GM18505 (cell line): ENCODE data around the gene SYT5.
"Not testable (repeated sequence)": the region's sequence is repeated elsewhere in the genome, so short reads cannot be mapped to it uniquely, and the experiment has no call there.

Experiments
- ATAC-seq: cut with Tn5 transposase; IDR thresholded peaks from one replicate; pipeline ENCODE4 v1.9.1; 2021; ENCODE audit not compliant: unreplicated experiment
- POLR2A ChIP-seq: IDR thresholded peaks from 4 replicates; pipeline ENCODE4 v1.6.1; 2011; ENCODE audit warnings: borderline replicate concordance; ENCODE audit not compliant: insufficient read depth, insufficient read length; ENCODE audit errors: extremely low read depth

Gene SYT5

GRCh38 chr19:55223291-55224037, 43.4 kb upstream of the SYT5 start:
- ATAC-seq, result no peak
- TF ChIP-seq POLR2A, result no peak

GRCh38 chr19:55220525-55220924, 40.4 kb upstream of the SYT5 start:
- no peak for TF ChIP-seq POLR2A
- no peak for ATAC-seq

GRCh38 chr19:55216461-55217198, 36.5 kb upstream of the SYT5 start:
- no peak for TF ChIP-seq POLR2A
- ATAC-seq, result no peak

- no peak for TF ChIP-seq POLR2A
Measured at GRCh38 chr19:55213547-55213946, 33.5 kb upstream of the SYT5 start.

GRCh38 chr19:55212447-55212846, 32.4 kb upstream of the SYT5 start:
- no peak for TF ChIP-seq POLR2A
- no peak for ATAC-seq

More at GRCh38 chr19:55213547-55213946, 33.5 kb upstream of the SYT5 start:
- no peak for ATAC-seq

- no peak for ATAC-seq
- TF ChIP-seq POLR2A, result no peak
Measured at GRCh38 chr19:55209693-55210472, 29.8 kb upstream of the SYT5 start.

GRCh38 chr19:55208880-55209692, 29.0 kb upstream of the SYT5 start, which contains the start of gene PTPRH:
PTPRH (minus strand) TSS chr19:55209501; CDS start chr19:55209433, 68 bp downstream.
- no peak for ATAC-seq
- TF ChIP-seq POLR2A, result no peak

- no peak for ATAC-seq
- TF ChIP-seq POLR2A, result no peak
Measured at GRCh38 chr19:55206664-55207500, 26.8 kb upstream of the SYT5 start.

- ATAC-seq, result not testable (repeated sequence)
Measured at GRCh38 chr19:55202199-55202598, 22.1 kb upstream of the SYT5 start.

GRCh38 chr19:55199620-55200204, 19.6 kb upstream of the SYT5 start:
- ATAC-seq, result no peak
- TF ChIP-seq POLR2A, result no peak

GRCh38 chr19:55198651-55199050, 18.6 kb upstream of the SYT5 start:
- ATAC-seq, result no peak
- no peak for TF ChIP-seq POLR2A

GRCh38 chr19:55197528-55197927, 17.4 kb upstream of the SYT5 start:
- ATAC-seq, result no peak
- no peak for TF ChIP-seq POLR2A

- ATAC-seq, result no peak
- TF ChIP-seq POLR2A, result no peak
Measured at GRCh38 chr19:55196803-55197202, 16.7 kb upstream of the SYT5 start.
